ENCODE measurements around the gene DUSP12. TPM values are rescaled to one million over a fixed set of nuclear protein-coding genes. Genes with fewer than 3 reads are reported as not detected.

DUSP12 gene
- total RNA-seq, 1 donor from 2014 or later: 23.5 TPM

GRCh38 chr1:161736335-161736969 is 13.1 kb upstream of the DUSP12 start:
- TF ChIP-seq CTCF (IDR thresholded peaks at IDR 0.05; ENCODE audit: unreplicated experiment): no peak
- DNase-seq (ENCODE audit: low spot score in 2 of 2, unreplicated experiment in 2 of 2): no peak
- H3K36me3 Mint-ChIP-seq: no peaks in the 10 kb centered on the region
- no peak overlapping the region for H3K27ac Mint-ChIP-seq
- peaks cover 3% of the 10 kb centered on the region for H3K27me3 Mint-ChIP-seq (ENCODE audit: low read depth)
- H3K9me3 Mint-ChIP-seq: no peaks in the 10 kb centered on the region
- H3K4me3 Mint-ChIP-seq: no peak overlapping the region
- peaks cover 20% of the 10 kb centered on the region for H3K4me1 Mint-ChIP-seq

- no peak for DNase-seq (ENCODE audit: low spot score in 2 of 2, unreplicated experiment in 2 of 2)
- no peak overlapping the region for H3K27ac Mint-ChIP-seq
- H3K36me3 Mint-ChIP-seq: no peaks in the 10 kb centered on the region
- no peak overlapping the region for H3K4me3 Mint-ChIP-seq
- H3K9me3 Mint-ChIP-seq: no peaks in the 10 kb centered on the region
- H3K4me1 Mint-ChIP-seq: peaks cover 14% of the 10 kb centered on the region
- H3K27me3 Mint-ChIP-seq (ENCODE audit: low read depth): peaks cover 6% of the 10 kb centered on the region
- TF ChIP-seq CTCF (IDR thresholded peaks at IDR 0.05; ENCODE audit: unreplicated experiment): no peak
These were observed 12.0 kb upstream of the DUSP12 start for GRCh38 chr1:161737625-161738024.

- Mint-ChIP-seq H3K4me3 (no peak overlapping the region), H3K27ac (no peak overlapping the region), H3K27me3 (ENCODE audit: low read depth) (peaks cover 6% of the 10 kb centered on the region), H3K36me3 (no peaks in the 10 kb centered on the region), H3K9me3 (no peaks in the 10 kb centered on the region), H3K4me1 (peaks cover 7% of the 10 kb centered on the region)
- no peak for DNase-seq (ENCODE audit: low spot score in 2 of 2, unreplicated experiment in 2 of 2)
- no peak for TF ChIP-seq CTCF (IDR thresholded peaks at IDR 0.05; ENCODE audit: unreplicated experiment)
These were observed 10.8 kb upstream of the DUSP12 start for GRCh38 chr1:161738627-161739287.

GRCh38 chr1:161739865-161740566 is 9.6 kb upstream of the DUSP12 start:
- H3K27me3 Mint-ChIP-seq (ENCODE audit: low read depth): peaks cover 9% of the 10 kb centered on the region
- no peak for DNase-seq (ENCODE audit: low spot score in 2 of 2, unreplicated experiment in 2 of 2)
- H3K4me1 Mint-ChIP-seq: peaks cover under 1% of the 10 kb centered on the region
- H3K36me3 Mint-ChIP-seq: no peaks in the 10 kb centered on the region
- no peak overlapping the region for H3K27ac Mint-ChIP-seq
- no peak for TF ChIP-seq CTCF (IDR thresholded peaks at IDR 0.05; ENCODE audit: unreplicated experiment)
- H3K4me3 Mint-ChIP-seq: no peak overlapping the region
- H3K9me3 Mint-ChIP-seq: no peaks in the 10 kb centered on the region

- H3K27ac Mint-ChIP-seq: no peak overlapping the region
- no peak for DNase-seq (ENCODE audit: low spot score in 2 of 2, unreplicated experiment in 2 of 2)
- no peaks in the 10 kb centered on the region for H3K9me3 Mint-ChIP-seq
- no peak overlapping the region for H3K4me3 Mint-ChIP-seq
- H3K4me1 Mint-ChIP-seq: no peaks in the 10 kb centered on the region
- peaks cover 14% of the 10 kb centered on the region for H3K27me3 Mint-ChIP-seq (ENCODE audit: low read depth)
- no peak for TF ChIP-seq CTCF (IDR thresholded peaks at IDR 0.05; ENCODE audit: unreplicated experiment)
- no peaks in the 10 kb centered on the region for H3K36me3 Mint-ChIP-seq
These were observed 8.7 kb upstream of the DUSP12 start for GRCh38 chr1:161740921-161741320.

Measured in mesothelial cell of epicardium (in vitro differentiated cells).